Stimulated activated CD8-positive, alpha-beta memory T cell treated with anti-CD3 and anti-CD28 coated beads, Interleukin-15, amount 100 ng/mL, for 4 hours (primary cell): Measurements from ENCODE around the gene GDF2.

Experiments
- DNase-seq, 2 donors: peaks; one replicate each; pipeline ENCODE4 v3.0.0-alpha.2; 2020; ENCODE audit warnings: low read depth in 2 of 2

Gene GDF2

DNA sequence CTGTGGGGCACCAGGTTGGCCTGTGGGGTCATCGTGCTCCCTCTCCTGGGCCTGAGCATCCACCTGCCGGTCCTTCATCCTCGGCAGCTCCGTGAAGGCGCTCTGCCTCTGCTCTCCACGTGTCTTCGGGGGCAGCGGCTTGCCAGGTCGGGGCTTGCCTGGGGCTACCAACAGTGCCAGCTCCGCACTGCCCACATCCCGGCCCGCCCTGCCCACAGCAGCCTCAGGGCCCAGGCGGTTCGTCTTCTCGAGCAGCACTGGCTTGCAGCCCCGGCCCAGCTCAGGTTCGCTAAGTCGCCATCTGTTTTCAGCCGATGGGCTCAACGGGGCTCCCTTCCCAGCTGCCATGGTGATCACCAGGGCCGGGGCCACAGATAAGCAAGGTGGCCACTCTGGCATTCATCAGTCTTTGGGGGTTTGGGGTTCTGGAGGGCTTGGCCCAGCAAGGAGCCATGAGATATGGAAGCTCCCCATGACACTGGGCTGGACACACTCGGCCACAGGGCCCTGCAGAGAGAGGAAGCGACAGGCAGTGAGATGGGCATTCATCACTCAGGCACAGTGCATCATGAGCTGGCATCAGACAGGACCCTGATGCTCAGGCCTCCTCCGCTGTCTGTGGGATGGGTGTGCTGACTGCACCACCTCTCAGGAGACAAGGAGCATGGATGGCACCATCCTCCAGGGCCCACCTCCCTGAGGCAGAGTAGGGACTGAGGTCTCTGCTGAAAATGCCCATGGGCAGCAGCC is 46.4 kb downstream of the GDF2 start:
- DNase-seq: no peak

- no peak for DNase-seq
Measured at GRCh38 chr10:47369251-47369894, 47.1 kb downstream of the GDF2 start.

DNA sequence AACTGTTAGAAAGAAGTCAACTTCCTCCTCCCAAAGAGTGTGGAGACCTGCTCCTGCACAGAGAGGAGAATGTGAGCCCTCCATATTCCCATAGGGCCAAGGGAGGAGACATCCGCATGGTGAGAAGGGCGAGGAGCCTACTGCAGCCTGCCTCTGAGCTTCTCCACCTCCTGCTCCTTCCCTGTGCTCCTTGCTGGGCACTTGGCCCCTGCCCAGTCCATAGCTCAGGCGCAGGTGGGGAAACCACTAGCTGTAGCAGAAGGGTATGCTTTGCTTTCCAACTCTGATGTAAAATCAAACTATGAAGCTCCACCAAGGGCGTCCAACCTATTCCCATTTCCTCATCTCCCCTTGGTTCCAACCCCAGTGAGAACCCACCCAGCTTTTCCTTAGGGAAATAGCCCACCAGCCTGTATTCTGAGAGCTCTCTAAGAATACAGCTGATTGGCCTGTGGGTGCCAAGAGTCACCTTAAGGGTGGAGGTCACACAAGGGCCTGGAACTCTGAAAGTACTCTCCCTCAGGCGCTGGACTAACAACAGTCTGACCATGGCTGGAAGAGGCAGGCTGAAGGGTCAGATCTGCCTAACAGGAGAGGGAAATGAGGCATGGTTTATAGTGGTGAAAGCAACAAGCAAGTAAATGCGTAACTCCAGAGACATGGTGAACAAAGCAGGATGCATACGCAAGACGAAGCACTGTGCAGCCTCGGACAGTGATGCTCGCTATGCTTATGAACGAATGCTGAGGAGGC is 47.9 kb downstream of the GDF2 start:
- DNase-seq: no peak

DNA sequence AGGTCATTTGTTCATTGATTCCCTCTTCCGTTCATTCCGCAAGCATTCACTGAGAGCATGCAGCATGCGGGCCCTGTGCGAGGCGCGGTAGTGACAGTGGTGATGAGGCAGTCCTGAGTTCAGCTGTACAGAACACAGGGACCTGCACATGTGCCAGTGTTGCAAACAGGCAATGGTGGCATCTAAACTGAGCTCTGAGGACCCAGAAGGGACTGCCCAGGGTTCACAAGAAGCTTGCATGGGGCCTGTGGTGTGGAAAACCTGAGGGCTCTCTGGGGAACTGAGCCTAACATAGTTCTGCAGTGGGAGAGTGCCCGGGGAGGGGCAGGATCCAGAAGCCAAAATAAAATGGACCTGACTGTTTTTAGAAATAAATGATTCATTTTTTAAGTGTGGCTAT is 48.6 kb downstream of the GDF2 start:
- DNase-seq: no peak

- no peak for DNase-seq
Measured at GRCh38 chr10:47371629-47372485, 49.6 kb downstream of the GDF2 start.

- no peak for DNase-seq
Measured at GRCh38 chr10:47372726-47373125, 50.5 kb downstream of the GDF2 start.

- no peak for DNase-seq
Measured at GRCh38 chr10:47374611-47375536, 52.6 kb downstream of the GDF2 start.

- no peak for DNase-seq
Measured at GRCh38 chr10:47376522-47377220, 54.4 kb downstream of the GDF2 start.
